ENCODE data around the gene RNGTT. TPM values are rescaled to one million over a fixed set of nuclear protein-coding genes. Genes with fewer than 3 reads are reported as not detected.

Gene RNGTT
- total RNA-seq, 4 donors from 2014 or later: 12.2 to 17.5 (median 14.6) TPM

GRCh38 chr6:88922775-88923548 lies 40.5 kb downstream of the RNGTT start:
- peaks cover 0 to 27% of the 10 kb centered on the region in 2 donors for H3K36me3 ChIP-seq
- H3K4me3 ChIP-seq: no peak overlapping the region
- ATAC-seq: no peak
- H3K27me3 ChIP-seq: no peaks in the 10 kb centered on the region
- TF ChIP-seq EP300 (IDR thresholded peaks at IDR 0.05): no peak
- no peak for TF ChIP-seq POLR2AphosphoS5 (IDR thresholded peaks at IDR 0.05)
- TF ChIP-seq CTCF (IDR thresholded peaks at IDR 0.05): no peak
- no peak for TF ChIP-seq POLR2A (IDR thresholded peaks at IDR 0.05)
- 93 to 96% methylated on average over 4 of the region's 4 CpGs for whole genome bisulfite sequencing, 2 donors (ENCODE audit: low coverage in 1 of 2)
- H3K4me1 ChIP-seq: no peaks in the 10 kb centered on the region
- no peak overlapping the region for H3K27ac ChIP-seq
- H3K9me3 ChIP-seq: no peaks in the 10 kb centered on the region

GRCh38 chr6:88921734-88922133 lies 41.7 kb downstream of the RNGTT start:
- no peak for ATAC-seq
- Histone ChIP-seq H3K4me1 (no peaks in the 10 kb centered on the region), H3K9me3 (no peaks in the 10 kb centered on the region), H3K27ac (no peak overlapping the region), H3K36me3 (peaks cover 0 to 21% of the 10 kb centered on the region in 2 donors), H3K4me3 (no peak overlapping the region), H3K27me3 (no peaks in the 10 kb centered on the region)
- 83 to 100% methylated on average over 1 of the region's 1 CpG for WGBS, 2 donors (ENCODE audit: low coverage in 1 of 2)
- TF ChIP-seq CTCF (IDR thresholded peaks at IDR 0.05): no peak
- TF ChIP-seq EP300 (IDR thresholded peaks at IDR 0.05): no peak

GRCh38 chr6:88920774-88921733 lies 42.4 kb downstream of the RNGTT start:
- WGBS, 2 donors (ENCODE audit: low coverage in 1 of 2): 76 to 80% methylated on average over 1 of the region's 1 CpG
- TF ChIP-seq POLR2A (IDR thresholded peaks at IDR 0.05) (no peak), POLR2AphosphoS5 (IDR thresholded peaks at IDR 0.05) (no peak), EP300 (IDR thresholded peaks at IDR 0.05) (no peak)
- Histone ChIP-seq H3K36me3 (peaks cover 0 to 21% of the 10 kb centered on the region in 2 donors), H3K4me3 (no peak overlapping the region), H3K27ac (no peak overlapping the region), H3K4me1 (no peaks in the 10 kb centered on the region), H3K27me3 (no peaks in the 10 kb centered on the region), H3K9me3 (no peaks in the 10 kb centered on the region)
- no peak for ATAC-seq

GRCh38 chr6:88920088-88920487 lies 43.3 kb downstream of the RNGTT start:
- no peaks in the 10 kb centered on the region for H3K27me3 ChIP-seq
- H3K9me3 ChIP-seq: no peaks in the 10 kb centered on the region
- no peak overlapping the region for H3K27ac ChIP-seq
- H3K36me3 ChIP-seq: peaks cover 0 to 18% of the 10 kb centered on the region in 2 donors
- WGBS, 2 donors (ENCODE audit: low coverage in 1 of 2): 80 to 92% methylated on average over 2 of the region's 2 CpGs
- ATAC-seq: no peak
- H3K4me1 ChIP-seq: no peaks in the 10 kb centered on the region
- no peak overlapping the region for H3K4me3 ChIP-seq
- no peak for TF ChIP-seq CTCF (IDR thresholded peaks at IDR 0.05)
- TF ChIP-seq EP300 (IDR thresholded peaks at IDR 0.05): no peak
- no peak for TF ChIP-seq POLR2A (IDR thresholded peaks at IDR 0.05)

GRCh38 chr6:88919032-88919431 lies 44.4 kb downstream of the RNGTT start:
- ATAC-seq: no peak
- Histone ChIP-seq H3K4me3 (no peak overlapping the region), H3K27me3 (no peaks in the 10 kb centered on the region), H3K27ac (no peak overlapping the region), H3K9me3 (no peaks in the 10 kb centered on the region), H3K36me3 (peaks cover 0 to 12% of the 10 kb centered on the region in 2 donors), H3K4me1 (no peaks in the 10 kb centered on the region)
- TF ChIP-seq CTCF (IDR thresholded peaks at IDR 0.05) (no peak), POLR2AphosphoS5 (IDR thresholded peaks at IDR 0.05) (no peak), EP300 (IDR thresholded peaks at IDR 0.05) (no peak), POLR2A (IDR thresholded peaks at IDR 0.05) (no peak)
- 41 to 71% methylated on average over 1 of the region's 1 CpG for whole genome bisulfite sequencing, 2 donors (ENCODE audit: low coverage in 1 of 2)
